GM19025 (cell line): ENCODE results near the gene SYTL3.

Experiments
- ATAC-seq: cut with Tn5 transposase; IDR thresholded peaks from one replicate; pipeline ENCODE4 v1.9.1; 2021; ENCODE audit warnings: mild to moderate bottlenecking, low read depth, moderate library complexity; ENCODE audit not compliant: unreplicated experiment

SYTL3 gene

DNA sequence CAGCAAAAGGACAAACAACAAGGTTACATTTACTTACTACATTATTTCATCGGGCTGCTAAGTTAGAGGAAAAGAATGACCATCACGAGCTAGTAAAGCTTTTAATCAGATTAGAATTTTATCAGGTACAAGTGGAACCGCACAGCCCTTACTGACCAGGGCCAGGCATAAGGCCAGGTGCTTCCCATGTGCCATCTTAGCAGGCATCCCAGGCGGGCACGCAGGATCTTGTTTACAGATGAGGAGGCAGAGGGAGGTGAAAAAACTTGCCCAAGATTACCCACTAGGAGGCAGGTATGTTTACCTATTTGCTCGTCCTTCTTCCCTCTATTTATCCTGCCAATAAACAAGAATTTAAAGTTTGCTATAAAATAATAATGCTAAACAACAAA is 158.6 kb downstream of the SYTL3 start:
- ATAC-seq = no peak

DNA sequence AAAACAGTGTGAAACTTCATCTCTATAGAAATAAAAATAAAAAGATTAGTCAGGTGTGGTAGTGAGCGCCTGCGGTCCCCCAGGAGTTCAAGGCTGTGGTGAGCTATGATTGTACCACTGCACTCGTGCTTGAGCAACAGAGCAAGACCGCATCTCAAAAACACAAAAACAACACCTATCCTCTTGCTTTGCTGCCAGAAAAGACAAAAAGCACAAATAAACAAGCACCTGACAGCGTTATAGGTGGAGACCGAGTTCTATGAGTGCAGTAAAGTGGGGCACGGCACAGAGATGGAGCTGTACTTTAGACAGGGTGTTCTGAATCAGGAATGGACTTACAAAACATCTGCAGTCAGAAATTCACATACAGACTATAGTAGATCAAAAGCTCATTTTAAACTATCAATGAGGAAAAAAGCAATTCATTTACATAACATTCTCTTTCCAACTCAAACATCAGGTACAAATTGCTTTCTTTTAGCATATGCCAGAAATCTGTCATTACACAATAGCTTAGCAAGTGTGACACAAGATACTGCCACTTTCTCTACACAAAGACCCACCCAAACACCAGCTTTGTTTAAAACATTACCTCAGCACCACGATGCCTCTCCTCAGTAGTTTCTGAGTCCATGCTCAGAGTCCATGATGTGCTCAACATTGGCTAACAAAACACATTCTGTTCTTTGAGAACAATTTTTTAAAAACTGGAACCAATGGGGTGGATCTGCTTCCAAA is 159.3 kb downstream of the SYTL3 start:
- no peak for ATAC-seq

DNA sequence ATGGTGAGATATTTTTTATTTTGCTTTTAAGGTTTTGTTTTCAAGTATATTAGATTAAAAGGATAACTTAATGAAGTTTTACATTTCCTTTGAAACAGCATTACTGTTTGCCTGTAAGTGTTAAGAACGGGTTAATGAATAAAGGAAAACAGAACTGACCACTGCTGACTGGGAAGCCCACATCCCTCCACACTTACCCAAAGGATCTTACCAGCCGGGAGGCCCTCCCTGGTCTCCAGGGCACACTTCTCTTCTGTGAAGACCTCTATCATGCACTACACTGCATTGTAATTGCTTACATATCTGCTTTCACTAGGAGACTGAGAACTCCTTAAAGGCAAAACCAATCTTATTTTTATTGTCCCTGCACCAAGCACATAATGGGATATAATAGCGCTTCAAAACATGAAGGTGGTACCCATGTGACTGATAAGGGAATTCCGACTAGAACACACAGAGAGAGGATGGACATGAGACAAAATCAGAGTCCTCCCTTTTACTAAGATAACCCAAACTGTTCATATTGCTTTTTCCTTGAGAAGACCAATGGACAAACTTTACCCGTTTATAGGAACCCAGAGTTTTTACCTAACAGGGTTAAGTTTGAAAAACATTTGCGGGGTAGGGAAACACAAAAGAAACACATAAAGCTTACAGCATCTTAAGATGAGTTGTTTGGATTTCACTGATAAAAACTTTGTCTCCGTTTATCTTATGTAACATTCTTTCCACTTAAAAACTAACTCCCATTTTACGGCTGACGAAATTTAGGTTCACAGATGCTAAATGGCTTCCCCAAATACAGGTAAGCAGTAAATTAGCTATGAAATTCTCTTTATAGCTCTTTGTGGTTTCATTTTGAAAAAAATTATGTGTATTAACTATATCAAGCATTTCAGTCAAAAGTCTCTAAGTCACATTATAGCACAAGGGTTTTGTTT is 160.6 kb downstream of the SYTL3 start:
- no peak for ATAC-seq

DNA sequence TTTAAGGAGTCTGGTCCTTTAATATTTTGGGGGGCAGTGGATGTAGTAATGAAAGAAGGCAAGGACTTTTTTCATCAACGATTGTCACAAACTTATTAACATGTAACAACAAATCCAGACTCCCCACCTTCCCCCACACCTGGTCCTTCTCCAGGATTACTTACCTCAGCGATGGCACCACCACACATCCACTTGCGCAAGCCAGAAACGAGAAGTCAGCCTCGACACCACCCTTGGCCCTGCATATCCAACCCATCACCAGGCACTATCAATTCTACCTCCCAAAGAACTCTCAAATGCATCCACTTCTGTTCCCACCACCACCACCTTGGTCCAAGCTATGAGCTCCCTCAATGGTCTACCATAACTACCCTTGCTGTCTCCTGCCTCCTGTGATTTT is 162.8 kb downstream of the SYTL3 start:
- ATAC-seq = no peak

DNA sequence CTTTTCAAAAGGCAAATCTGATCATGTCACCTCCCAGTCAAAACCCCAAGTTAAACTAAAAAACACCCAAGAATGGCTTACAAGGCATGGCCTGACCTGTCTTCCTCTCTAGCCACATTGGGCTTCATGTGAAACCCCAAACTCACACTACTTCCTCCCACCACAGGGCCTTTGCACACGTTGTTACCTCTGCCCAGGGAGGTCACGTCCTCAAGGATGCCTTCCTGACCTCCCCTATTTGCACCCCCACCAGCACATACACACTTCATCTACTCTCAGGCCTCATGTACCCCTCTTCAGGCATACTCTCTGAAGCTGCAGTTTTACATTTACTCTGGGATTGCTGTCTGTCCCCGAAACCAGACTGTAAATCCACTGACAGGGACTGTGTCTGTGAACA is 163.2 kb downstream of the SYTL3 start:
- no peak for ATAC-seq
